GM19239 (cell line): ENCODE data around the gene GRID1.

Experiments used
- DNase-seq: peaks from one replicate; pipeline ENCODE4 v3.0.0; 2011; ENCODE audit warnings: low spot score; ENCODE audit not compliant: insufficient read length
- FAIRE-seq: peaks from 2 replicates; lab custom pipeline; 2011; peaks lifted over from hg19 to GRCh38; lab: Jason Lieb, UNC

The GRID1 gene

GRCh38 chr10:85673270-85673669, 693.3 kb downstream of the GRID1 start:
- DNase-seq (no peak), FAIRE-seq (no peak)

GRCh38 chr10:85671530-85671929, 695.1 kb downstream of the GRID1 start:
- no peak for FAIRE-seq
- no peak for DNase-seq

GRCh38 chr10:85668522-85668921, 698.1 kb downstream of the GRID1 start:
- no peak for FAIRE-seq

GRCh38 chr10:85667638-85668233, 698.9 kb downstream of the GRID1 start:
- DNase-seq, result no peak
- no peak for FAIRE-seq

More at GRCh38 chr10:85668522-85668921, 698.1 kb downstream of the GRID1 start:
- DNase-seq, result no peak

- DNase-seq (no peak), FAIRE-seq (no peak)
Observed at GRCh38 chr10:85666987-85667386, 699.6 kb downstream of the GRID1 start.

GRCh38 chr10:85666102-85666501, 700.5 kb downstream of the GRID1 start:
- FAIRE-seq (no peak), DNase-seq (no peak)

GRCh38 chr10:85665681-85666080, 700.9 kb downstream of the GRID1 start:
- no peak for DNase-seq
- FAIRE-seq, result no peak

GRCh38 chr10:85665078-85665477, 701.5 kb downstream of the GRID1 start:
- FAIRE-seq, result no peak
- no peak for DNase-seq

GRCh38 chr10:85661123-85661522, 705.5 kb downstream of the GRID1 start:
- DNase-seq (no peak), FAIRE-seq (no peak)

GRCh38 chr10:85659331-85659730, 707.3 kb downstream of the GRID1 start:
- DNase-seq, result no peak

GRCh38 chr10:85658518-85658917, 708.1 kb downstream of the GRID1 start:
- FAIRE-seq, result no peak
- DNase-seq, result no peak

More at GRCh38 chr10:85659331-85659730, 707.3 kb downstream of the GRID1 start:
- no peak for FAIRE-seq

- DNase-seq (no peak), FAIRE-seq (no peak)
Observed at GRCh38 chr10:85657476-85658113, 709.0 kb downstream of the GRID1 start.

GRCh38 chr10:85655411-85655810, 711.2 kb downstream of the GRID1 start:
- DNase-seq (no peak), FAIRE-seq (no peak)

- FAIRE-seq (no peak), DNase-seq (no peak)
Observed at GRCh38 chr10:85651497-85651882, 715.1 kb downstream of the GRID1 start.

GRCh38 chr10:85650791-85651496, 715.7 kb downstream of the GRID1 start:
- DNase-seq, result no peak
- no peak for FAIRE-seq

- FAIRE-seq (no peak), DNase-seq (no peak)
Observed at GRCh38 chr10:85649461-85649860, 717.1 kb downstream of the GRID1 start.

- FAIRE-seq (no peak), DNase-seq (no peak)
Observed at GRCh38 chr10:85648279-85648754, 718.3 kb downstream of the GRID1 start.

GRCh38 chr10:85647741-85648140, 718.9 kb downstream of the GRID1 start:
- DNase-seq (no peak), FAIRE-seq (no peak)

GRCh38 chr10:85645926-85646711, 720.5 kb downstream of the GRID1 start:
- DNase-seq (no peak), FAIRE-seq (no peak)

GRCh38 chr10:85645053-85645452, 721.5 kb downstream of the GRID1 start:
- DNase-seq (no peak), FAIRE-seq (no peak)
